ENCODE measurements around the gene MRTFA.

DNA sequence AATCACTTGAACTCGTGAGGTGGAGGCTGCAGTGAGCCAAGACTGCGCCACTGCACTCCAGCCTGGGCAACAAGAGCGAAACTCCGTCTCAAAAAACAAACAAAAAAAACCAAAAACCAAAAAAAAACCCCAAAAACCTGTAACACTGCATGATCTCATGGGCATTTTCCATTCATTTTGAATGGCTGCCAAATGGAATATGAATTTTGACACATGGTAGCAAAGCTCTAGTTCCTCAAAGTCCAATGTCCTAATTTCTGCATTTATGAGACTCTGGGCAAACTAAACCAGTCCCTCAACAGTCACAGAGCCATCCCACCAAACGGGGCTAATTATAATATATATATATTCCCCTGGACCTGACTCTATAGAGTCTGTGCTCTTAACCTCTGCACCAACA lies 204.4 kb downstream of the MRTFA start:
- TF ChIP-seq POLR2A (IDR thresholded peaks at IDR 0.05; ENCODE audit: borderline replicate concordance, extremely low read depth, insufficient read depth, insufficient read length) = no peak
- TF ChIP-seq, protein P1, sequence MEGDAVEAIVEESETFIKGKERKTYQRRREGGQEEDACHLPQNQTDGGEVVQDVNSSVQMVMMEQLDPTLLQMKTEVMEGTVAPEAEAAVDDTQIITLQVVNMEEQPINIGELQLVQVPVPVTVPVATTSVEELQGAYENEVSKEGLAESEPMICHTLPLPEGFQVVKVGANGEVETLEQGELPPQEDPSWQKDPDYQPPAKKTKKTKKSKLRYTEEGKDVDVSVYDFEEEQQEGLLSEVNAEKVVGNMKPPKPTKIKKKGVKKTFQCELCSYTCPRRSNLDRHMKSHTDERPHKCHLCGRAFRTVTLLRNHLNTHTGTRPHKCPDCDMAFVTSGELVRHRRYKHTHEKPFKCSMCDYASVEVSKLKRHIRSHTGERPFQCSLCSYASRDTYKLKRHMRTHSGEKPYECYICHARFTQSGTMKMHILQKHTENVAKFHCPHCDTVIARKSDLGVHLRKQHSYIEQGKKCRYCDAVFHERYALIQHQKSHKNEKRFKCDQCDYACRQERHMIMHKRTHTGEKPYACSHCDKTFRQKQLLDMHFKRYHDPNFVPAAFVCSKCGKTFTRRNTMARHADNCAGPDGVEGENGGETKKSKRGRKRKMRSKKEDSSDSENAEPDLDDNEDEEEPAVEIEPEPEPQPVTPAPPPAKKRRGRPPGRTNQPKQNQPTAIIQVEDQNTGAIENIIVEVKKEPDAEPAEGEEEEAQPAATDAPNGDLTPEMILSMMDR (IDR thresholded peaks at IDR 0.05 in 2 of 3, conservative IDR thresholded peaks at IDR 0.05 in 1 of 3; ENCODE audit: borderline replicate concordance in 1 of 3, insufficient read depth in 1 of 3, low read depth in 2 of 3, low read length in 2 of 3) = no peak
- TF ChIP-seq EZH2 (IDR thresholded peaks at IDR 0.05) = no peak
- no peak for TF ChIP-seq YY1 (IDR thresholded peaks at IDR 0.05; ENCODE audit: extremely low read depth, insufficient replicate concordance, low read depth, low read length)
- TF ChIP-seq, protein P2, sequence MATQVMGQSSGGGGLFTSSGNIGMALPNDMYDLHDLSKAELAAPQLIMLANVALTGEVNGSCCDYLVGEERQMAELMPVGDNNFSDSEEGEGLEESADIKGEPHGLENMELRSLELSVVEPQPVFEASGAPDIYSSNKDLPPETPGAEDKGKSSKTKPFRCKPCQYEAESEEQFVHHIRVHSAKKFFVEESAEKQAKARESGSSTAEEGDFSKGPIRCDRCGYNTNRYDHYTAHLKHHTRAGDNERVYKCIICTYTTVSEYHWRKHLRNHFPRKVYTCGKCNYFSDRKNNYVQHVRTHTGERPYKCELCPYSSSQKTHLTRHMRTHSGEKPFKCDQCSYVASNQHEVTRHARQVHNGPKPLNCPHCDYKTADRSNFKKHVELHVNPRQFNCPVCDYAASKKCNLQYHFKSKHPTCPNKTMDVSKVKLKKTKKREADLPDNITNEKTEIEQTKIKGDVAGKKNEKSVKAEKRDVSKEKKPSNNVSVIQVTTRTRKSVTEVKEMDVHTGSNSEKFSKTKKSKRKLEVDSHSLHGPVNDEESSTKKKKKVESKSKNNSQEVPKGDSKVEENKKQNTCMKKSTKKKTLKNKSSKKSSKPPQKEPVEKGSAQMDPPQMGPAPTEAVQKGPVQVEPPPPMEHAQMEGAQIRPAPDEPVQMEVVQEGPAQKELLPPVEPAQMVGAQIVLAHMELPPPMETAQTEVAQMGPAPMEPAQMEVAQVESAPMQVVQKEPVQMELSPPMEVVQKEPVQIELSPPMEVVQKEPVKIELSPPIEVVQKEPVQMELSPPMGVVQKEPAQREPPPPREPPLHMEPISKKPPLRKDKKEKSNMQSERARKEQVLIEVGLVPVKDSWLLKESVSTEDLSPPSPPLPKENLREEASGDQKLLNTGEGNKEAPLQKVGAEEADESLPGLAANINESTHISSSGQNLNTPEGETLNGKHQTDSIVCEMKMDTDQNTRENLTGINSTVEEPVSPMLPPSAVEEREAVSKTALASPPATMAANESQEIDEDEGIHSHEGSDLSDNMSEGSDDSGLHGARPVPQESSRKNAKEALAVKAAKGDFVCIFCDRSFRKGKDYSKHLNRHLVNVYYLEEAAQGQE (IDR thresholded peaks at IDR 0.05; ENCODE audit: low read depth) = no peak
- no peak for TF ChIP-seq EZH2phosphoT487 (IDR thresholded peaks at IDR 0.05; ENCODE audit: borderline replicate concordance)
- TF ChIP-seq RAD21 (IDR thresholded peaks at IDR 0.05; ENCODE audit: low read depth) = no peak
- no peak for TF ChIP-seq POLR2AphosphoS5 (IDR thresholded peaks at IDR 0.05; ENCODE audit: low read depth, low read length)
- TF ChIP-seq FOSL1 (IDR thresholded peaks at IDR 0.05; ENCODE audit: low read depth) = no peak
- TF ChIP-seq, protein P3, sequence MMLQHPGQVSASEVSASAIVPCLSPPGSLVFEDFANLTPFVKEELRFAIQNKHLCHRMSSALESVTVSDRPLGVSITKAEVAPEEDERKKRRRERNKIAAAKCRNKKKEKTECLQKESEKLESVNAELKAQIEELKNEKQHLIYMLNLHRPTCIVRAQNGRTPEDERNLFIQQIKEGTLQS (IDR thresholded peaks at IDR 0.05) = no peak
- no peak for TF ChIP-seq TCF7L2 (IDR thresholded peaks at IDR 0.05; ENCODE audit: borderline replicate concordance, extremely low read depth, insufficient read depth, insufficient read length)
- TF ChIP-seq CEBPB (IDR thresholded peaks at IDR 0.05; ENCODE audit: low read depth) = no peak
